T-helper 1 cell treated with Interleukin-12 subunit alpha and Interleukin-12 subunit beta and Interleukin-4 antibody, amounts not matched to agents 30 ng/mL and 1 ng/mL, for 36 hours (primary cell): Measurements from ENCODE around the gene CFAP99. TPM values are rescaled to one million over a fixed set of nuclear protein-coding genes. Genes with fewer than 3 reads are reported as not detected.

Source experiments
- intact Hi-C: fragments of 100-400 bp; cut with micrococcal nuclease; formaldehyde crosslinking; loops from one replicate; pipeline ENCODE4 v1.15.1; 2024
- total RNA-seq: library from RNA; stranded (reverse); gene quantifications from 2 replicates; pipeline ENCODE4 v1.2.3, GENCODE V29; 2022

The CFAP99 gene
- total RNA-seq, 1 donor from 2014 or later = not detected

DNA sequence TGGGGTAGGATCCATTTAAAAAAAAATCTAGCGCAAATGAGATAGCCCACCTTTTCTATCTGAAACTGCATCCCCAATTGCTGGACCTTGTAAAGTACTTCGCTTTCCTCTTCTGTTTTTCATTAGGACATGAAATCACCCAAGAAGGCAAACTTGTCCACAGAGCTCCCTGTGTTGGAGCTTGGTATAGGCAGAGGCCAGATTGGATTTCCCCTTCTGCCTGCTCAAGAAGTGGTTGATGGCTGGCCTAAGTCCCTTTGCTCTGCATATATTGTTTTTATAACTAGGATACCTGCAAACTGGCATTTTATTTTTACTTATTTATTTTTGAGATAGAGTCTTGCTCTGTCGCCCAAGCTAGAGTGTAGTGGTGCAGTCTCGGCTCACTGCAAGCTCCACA is 78.6 kb downstream of the CFAP99 start:
- intact Hi-C loops = no loop called here

DNA sequence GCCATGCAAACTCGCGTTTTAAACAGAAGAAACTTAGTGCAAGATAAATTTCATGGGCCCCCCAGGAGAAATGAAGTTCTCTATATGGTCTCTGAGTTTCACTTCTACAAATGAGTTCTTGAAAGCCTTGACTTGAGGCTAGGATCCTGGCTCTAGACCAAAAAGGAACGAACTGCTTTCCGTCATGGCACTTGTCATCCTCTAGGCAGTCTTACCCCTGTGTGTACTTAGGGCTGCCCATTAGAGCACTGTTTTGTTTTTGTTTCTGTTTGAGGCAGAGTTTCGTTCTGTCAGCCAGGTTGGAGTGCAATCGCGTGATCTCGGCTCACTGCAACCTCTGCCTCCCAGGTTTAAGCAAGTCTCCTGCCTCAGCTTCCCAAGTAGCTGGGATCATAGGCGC is 79.2 kb downstream of the CFAP99 start:
- intact Hi-C loops = no loop called here

DNA sequence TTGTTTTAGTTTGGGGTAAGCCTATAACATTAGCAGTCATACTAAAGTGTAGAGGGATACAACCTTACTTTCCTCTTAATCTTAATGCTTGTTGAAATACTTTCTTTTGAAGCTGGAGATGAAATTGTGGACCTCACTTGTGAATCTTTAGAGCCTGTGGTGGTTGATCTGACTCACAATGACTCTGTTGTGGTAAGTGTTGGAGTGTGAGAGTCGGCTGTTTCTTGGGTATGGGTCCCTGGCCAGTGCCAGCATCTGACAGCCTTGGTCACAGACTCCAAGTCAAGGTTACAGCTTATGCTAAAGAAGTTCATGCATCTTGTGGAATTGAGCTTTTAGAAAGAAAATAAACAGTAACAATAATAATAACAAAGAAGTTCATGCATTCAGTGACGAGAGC is 81.8 kb downstream of the CFAP99 start:
- intact Hi-C loops = no loop called here

DNA sequence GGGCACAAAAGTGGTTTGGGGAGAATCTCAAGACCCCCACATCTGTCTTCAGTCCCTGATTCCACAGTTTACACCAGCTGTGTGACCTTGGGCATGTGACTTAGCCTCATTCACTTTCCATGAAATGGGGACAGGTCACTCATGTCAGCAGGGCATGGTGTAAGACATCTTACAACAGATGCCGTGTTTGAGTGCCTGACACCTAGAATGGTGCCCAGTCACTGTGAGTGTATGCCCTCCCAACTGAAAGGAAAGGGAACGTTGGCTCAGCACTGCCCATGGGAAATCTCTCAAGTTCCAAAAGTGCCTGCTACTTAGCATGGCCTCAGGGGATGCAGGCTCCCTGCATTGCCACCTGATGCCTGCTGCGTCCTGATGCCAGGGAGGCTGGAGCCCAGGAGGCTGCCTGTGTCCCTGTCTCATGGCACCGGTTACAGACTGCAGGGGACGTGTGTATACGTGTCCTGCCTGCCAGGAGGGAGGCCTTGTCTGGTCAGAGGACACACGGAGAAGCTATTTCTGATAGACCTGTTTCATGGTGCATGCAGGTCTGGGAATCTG is 82.4 kb downstream of the CFAP99 start:
- intact Hi-C loops = no loop called here

DNA sequence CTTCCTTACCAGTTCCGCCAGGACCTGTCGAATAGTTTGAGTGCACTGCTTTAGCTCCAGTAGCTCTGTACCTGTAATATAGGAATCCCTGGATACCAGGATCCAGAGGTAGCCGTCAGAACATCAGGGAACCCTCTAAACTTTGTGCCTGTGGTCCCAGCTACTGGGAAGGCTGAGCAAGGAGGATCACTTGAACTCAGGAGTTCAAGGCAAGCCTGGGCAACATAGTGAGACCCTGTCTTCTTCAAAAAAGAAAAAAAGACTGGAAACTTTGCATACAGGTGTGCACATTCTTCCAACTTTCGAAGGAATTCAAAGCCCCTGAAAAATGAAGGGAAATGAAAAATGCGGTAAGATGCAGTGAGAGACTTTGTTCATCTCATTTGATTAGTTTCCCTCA is 85.1 kb downstream of the CFAP99 start:
- intact Hi-C loops = no loop called here

DNA sequence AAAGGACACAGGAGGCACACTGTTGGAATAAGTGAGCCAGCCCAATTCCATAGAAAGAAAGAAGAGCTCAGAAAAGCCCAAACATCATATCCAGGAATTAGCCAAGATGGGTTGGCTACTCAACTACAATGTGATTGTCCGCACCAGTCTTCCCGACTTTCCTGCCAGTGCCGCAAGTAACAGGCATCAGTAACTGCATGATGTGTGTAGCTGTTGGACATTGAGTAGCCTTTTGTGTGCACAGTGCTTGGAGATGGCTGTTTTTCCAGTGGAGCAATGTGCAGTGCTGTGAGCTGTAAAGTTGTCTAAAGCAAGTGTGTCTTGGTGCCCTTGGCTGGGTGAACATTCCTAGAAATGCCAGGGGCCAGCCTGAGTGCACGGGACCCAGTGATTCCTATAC is 88.5 kb downstream of the CFAP99 start:
- intact Hi-C loops = no loop called here

GRCh38 chr4:2507855-2508254 is 89.1 kb downstream of the CFAP99 start:
- intact Hi-C loops = no loop called here

DNA sequence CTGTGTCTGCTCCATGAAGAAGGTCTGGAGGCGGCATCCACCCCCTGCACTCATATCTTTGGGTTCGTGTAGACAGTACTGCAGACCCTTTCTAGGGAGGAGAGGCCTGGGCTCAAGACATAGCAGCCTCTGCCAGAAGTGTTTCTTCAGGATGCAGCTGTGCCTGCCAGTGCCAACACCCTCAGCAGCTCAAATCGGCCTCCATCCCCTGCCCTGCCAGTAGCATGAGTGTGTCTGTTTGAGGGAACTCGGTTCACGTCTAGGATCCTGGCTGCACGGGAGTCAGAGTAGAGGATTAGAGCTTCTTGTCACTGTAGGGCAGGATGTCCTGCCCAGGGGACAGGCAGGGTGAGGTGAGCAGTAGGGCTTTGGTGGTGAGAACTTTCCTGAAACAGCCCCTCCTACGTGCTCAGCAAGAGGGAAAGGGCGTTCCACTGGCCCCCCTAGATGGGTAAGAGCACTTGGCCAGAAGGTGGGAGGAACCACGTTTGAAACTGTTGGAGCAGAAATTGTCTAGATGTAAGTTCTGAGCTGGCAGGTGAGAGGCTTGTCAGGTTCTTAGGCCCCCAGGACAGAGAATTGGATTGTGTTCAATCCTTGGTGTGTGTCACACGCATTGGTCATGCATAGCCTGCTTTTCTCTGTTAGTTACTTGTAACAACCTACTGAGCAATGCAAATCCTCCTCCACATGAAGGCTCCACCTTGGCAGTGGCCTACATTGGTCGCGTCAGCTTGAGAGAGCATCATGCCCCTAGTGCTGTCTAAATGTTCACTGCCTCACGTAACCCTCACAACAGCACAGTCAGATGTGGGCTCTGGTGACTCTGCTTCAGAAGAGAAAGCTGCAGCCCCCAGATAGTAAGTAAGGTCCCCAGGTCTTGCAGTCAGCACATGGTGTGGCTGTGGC is 91.8 kb downstream of the CFAP99 start:
- intact Hi-C loops = no loop called here

DNA sequence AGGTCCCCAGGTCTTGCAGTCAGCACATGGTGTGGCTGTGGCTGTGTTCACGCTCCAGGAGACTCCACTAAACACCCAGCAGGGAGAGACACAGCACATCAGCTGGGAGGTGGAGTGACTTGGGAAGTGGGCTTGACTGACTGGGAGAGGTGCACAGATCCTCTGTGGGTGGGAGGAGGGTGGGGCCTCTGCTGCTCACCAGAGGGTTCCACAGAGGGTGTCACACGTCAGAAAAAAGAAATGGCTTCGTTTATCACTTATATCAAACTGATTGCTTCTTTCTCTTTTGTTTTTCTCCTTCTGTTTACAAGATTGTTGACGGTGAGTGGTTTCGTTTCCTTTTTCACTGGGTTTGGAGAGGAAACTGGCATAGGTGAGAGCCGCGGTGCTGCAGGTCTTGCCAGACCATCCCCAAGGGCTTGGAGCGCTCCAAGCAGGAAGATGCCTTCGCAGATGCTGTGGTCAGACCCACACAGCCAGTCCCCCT is 92.9 kb downstream of the CFAP99 start:
- intact Hi-C loops = no loop called here

Other genes with a start within 250 kb of the CFAP99 start
- 21.6 and 25.9 TPM in 2 replicates for gene HAUS3, start 176.8 kb upstream of the CFAP99 start, total RNA-seq
- gene POLN, start 176.8 kb upstream of the CFAP99 start, total RNA-seq = 7.6 and 9.4 TPM in 2 replicates
- gene MXD4, start 156.8 kb upstream of the CFAP99 start, total RNA-seq = 22.5 and 25.1 TPM in 2 replicates
- gene ZFYVE28, start 310 bp upstream of the CFAP99 start, total RNA-seq = 21.2 and 21.6 TPM in 2 replicates
- gene RNF4, start 50.2 kb downstream of the CFAP99 start, total RNA-seq = 98.8 and 102 TPM in 2 replicates
- gene FAM193A, start 117.7 kb downstream of the CFAP99 start, total RNA-seq = 35.0 and 37.7 TPM in 2 replicates